Immature natural killer cell (primary cell): ENCODE measurements around the gene CD52. TPM values are rescaled to one million over a fixed set of nuclear protein-coding genes. Genes with fewer than 3 reads are reported as not detected.
A peak's percentile ranks its signal among the peaks of the same experiment; 100 is the strongest.

ENCODE experiments used
- DNase-seq, 3 donors: peaks; one replicate each; pipeline ENCODE4 v3.0.0; 2022; ENCODE audit warnings: mixed read lengths in 1 of 3
- H3K27ac Mint-ChIP-seq, 6 donors: one replicate each; pipeline ENCODE4 v1.8.0; 2020; ENCODE audit warnings: mixed read lengths in 6 of 6, mild to moderate bottlenecking in 5 of 6, inconsistent platforms in 4 of 6, moderate library complexity in 3 of 6
- H3K27me3 Mint-ChIP-seq, 3 donors: one replicate each; pipeline ENCODE4 v1.8.0; 2020 to 2021; ENCODE audit warnings: low read depth in 3 of 3, mild to moderate bottlenecking in 3 of 3, mixed read lengths in 3 of 3, moderate library complexity in 3 of 3, inconsistent platforms in 1 of 3
- H3K36me3 Mint-ChIP-seq, 3 donors: one replicate each; pipeline ENCODE4 v1.8.0; 2020; ENCODE audit warnings: mixed read lengths in 3 of 3, inconsistent platforms in 2 of 3, mild to moderate bottlenecking in 2 of 3
- H3K4me1 Mint-ChIP-seq, 2 donors: one replicate each; pipeline ENCODE4 v1.8.0; 2020; ENCODE audit warnings: inconsistent platforms in 2 of 2, mild to moderate bottlenecking in 2 of 2, mixed read lengths in 2 of 2, moderate library complexity in 1 of 2
- H3K4me3 Mint-ChIP-seq, 5 donors: one replicate each; pipeline ENCODE4 v1.8.0; 2020; ENCODE audit warnings: mild to moderate bottlenecking in 5 of 5, mixed read lengths in 5 of 5, inconsistent platforms in 3 of 5, moderate library complexity in 3 of 5
- H3K9me3 Mint-ChIP-seq, 6 donors: one replicate each; pipeline ENCODE4 v1.8.0; 2020; ENCODE audit warnings: mild to moderate bottlenecking in 6 of 6, mixed read lengths in 6 of 6, inconsistent platforms in 4 of 6, moderate library complexity in 3 of 6
- polyA plus RNA-seq, 3 donors: library from polyadenylated mRNA; unstranded; fragments of 300-500 nt; fragmentation: Illumina TruSeq; gene quantifications; one replicate each; pipeline ENCODE4 v1.2.3, GENCODE V29; 2021

The CD52 gene
- polyA plus RNA-seq, 3 donors from 2014 or later: 3,509 to 3,975 (median 3,639) TPM

- Mint-ChIP-seq H3K9me3 (no peaks in the 10 kb centered on the region), H3K4me3 (peak overlapping the region; percentile 38 to 68 (median 53)), H3K4me1 (peaks cover 12 to 16% of the 10 kb centered on the region in 2 donors), H3K36me3 (no peaks in the 10 kb centered on the region), H3K27ac (no peak overlapping the region), H3K27me3 (peaks cover 0 to 7% (median 3%) of the 10 kb centered on the region in 3 donors)
- DNase-seq: no peak
Observed at GRCh38 chr1:26337206-26337535, 19.4 kb downstream of the CD52 start.

- no peak for DNase-seq
- Mint-ChIP-seq H3K36me3 (no peaks in the 10 kb centered on the region), H3K27ac (no peak overlapping the region), H3K4me3 (peak overlapping the region in 2 of 5 donors; percentile 9 to 35), H3K27me3 (peaks cover 0 to 7% (median 3%) of the 10 kb centered on the region in 3 donors), H3K9me3 (no peaks in the 10 kb centered on the region), H3K4me1 (peaks cover 12 to 16% of the 10 kb centered on the region in 2 donors)
Observed at GRCh38 chr1:26337625-26338024, 19.9 kb downstream of the CD52 start.

GRCh38 chr1:26338670-26339069 is 20.9 kb downstream of the CD52 start:
- Mint-ChIP-seq H3K4me1 (peaks cover 12 to 16% of the 10 kb centered on the region in 2 donors), H3K27me3 (peaks cover 0 to 7% (median 3%) of the 10 kb centered on the region in 3 donors), H3K4me3 (peak overlapping the region in 1 of 5 donors; percentile 47), H3K27ac (peak overlapping the region in 1 of 6 donors; percentile 25), H3K36me3 (no peaks in the 10 kb centered on the region), H3K9me3 (no peaks in the 10 kb centered on the region)
- no peak for DNase-seq

GRCh38 chr1:26340047-26340481 is 22.3 kb downstream of the CD52 start:
- Mint-ChIP-seq H3K4me1 (peaks cover 12% of the 10 kb centered on the region in 2 donors), H3K27me3 (peaks cover 0 to 7% (median 3%) of the 10 kb centered on the region in 3 donors)

GRCh38 chr1:26344147-26344920 is 26.6 kb downstream of the CD52 start:
- H3K36me3 Mint-ChIP-seq: no peaks in the 10 kb centered on the region
- no peaks in the 10 kb centered on the region for H3K4me1 Mint-ChIP-seq
- DNase-seq: no peak
- H3K4me3 Mint-ChIP-seq: no peak overlapping the region
- no peaks in the 10 kb centered on the region for H3K9me3 Mint-ChIP-seq
- H3K27ac Mint-ChIP-seq: no peak overlapping the region
- H3K27me3 Mint-ChIP-seq: peaks cover 2 to 11% (median 5%) of the 10 kb centered on the region in 3 donors

More at GRCh38 chr1:26340047-26340481, 22.3 kb downstream of the CD52 start:
- Mint-ChIP-seq H3K36me3 (no peaks in the 10 kb centered on the region), H3K9me3 (no peaks in the 10 kb centered on the region), H3K4me3 (no peak overlapping the region), H3K27ac (no peak overlapping the region)
- DNase-seq: no peak

GRCh38 chr1:26345718-26346117 is 28.0 kb downstream of the CD52 start:
- no peaks in the 10 kb centered on the region for H3K36me3 Mint-ChIP-seq
- no peaks in the 10 kb centered on the region for H3K4me1 Mint-ChIP-seq
- H3K27ac Mint-ChIP-seq: no peak overlapping the region
- no peak overlapping the region for H3K4me3 Mint-ChIP-seq
- H3K9me3 Mint-ChIP-seq: no peaks in the 10 kb centered on the region
- peaks cover 2 to 11% (median 9%) of the 10 kb centered on the region in 3 donors for H3K27me3 Mint-ChIP-seq
- DNase-seq: no peak

GRCh38 chr1:26346274-26347033 is 28.7 kb downstream of the CD52 start:
- Mint-ChIP-seq H3K27me3 (peaks cover 5 to 11% (median 11%) of the 10 kb centered on the region in 3 donors), H3K9me3 (no peaks in the 10 kb centered on the region), H3K27ac (no peak overlapping the region), H3K4me3 (no peak overlapping the region), H3K4me1 (no peaks in the 10 kb centered on the region), H3K36me3 (peaks cover 0 to 3% (median 0%) of the 10 kb centered on the region in 3 donors)
- no peak for DNase-seq

GRCh38 chr1:26349188-26349876 is 31.6 kb downstream of the CD52 start:
- DNase-seq: no peak
- H3K4me3 Mint-ChIP-seq: no peak overlapping the region
- H3K27ac Mint-ChIP-seq: no peak overlapping the region

GRCh38 chr1:26349877-26350244 is 32.1 kb downstream of the CD52 start:
- Mint-ChIP-seq H3K9me3 (no peaks in the 10 kb centered on the region), H3K36me3 (peaks cover 0 to 5% (median 0%) of the 10 kb centered on the region in 3 donors), H3K4me1 (no peaks in the 10 kb centered on the region), H3K27me3 (peaks cover 7 to 16% (median 9%) of the 10 kb centered on the region in 3 donors), H3K27ac (no peak overlapping the region), H3K4me3 (no peak overlapping the region)
- DNase-seq: no peak

More at GRCh38 chr1:26349188-26349876, 31.6 kb downstream of the CD52 start:
- Mint-ChIP-seq H3K9me3 (no peaks in the 10 kb centered on the region), H3K27me3 (peaks cover 5 to 16% (median 9%) of the 10 kb centered on the region in 3 donors), H3K4me1 (no peaks in the 10 kb centered on the region), H3K36me3 (peaks cover 0 to 5% (median 0%) of the 10 kb centered on the region in 3 donors)

- no peak overlapping the region for H3K4me3 Mint-ChIP-seq
- no peak overlapping the region for H3K27ac Mint-ChIP-seq
- H3K27me3 Mint-ChIP-seq: peaks cover 7 to 16% (median 9%) of the 10 kb centered on the region in 3 donors
- H3K36me3 Mint-ChIP-seq: peaks cover 0 to 5% (median 0%) of the 10 kb centered on the region in 3 donors
- no peaks in the 10 kb centered on the region for H3K4me1 Mint-ChIP-seq
- H3K9me3 Mint-ChIP-seq: no peaks in the 10 kb centered on the region
- DNase-seq: no peak
Observed at GRCh38 chr1:26350343-26350700, 32.6 kb downstream of the CD52 start.

GRCh38 chr1:26350701-26351589 is 33.2 kb downstream of the CD52 start:
- H3K4me1 Mint-ChIP-seq: peaks cover 5 to 6% of the 10 kb centered on the region in 2 donors
- peaks cover 7 to 16% (median 12%) of the 10 kb centered on the region in 3 donors for H3K27me3 Mint-ChIP-seq

GRCh38 chr1:26351590-26352337 is 34.0 kb downstream of the CD52 start:
- Mint-ChIP-seq H3K4me3 (no peak overlapping the region), H3K27ac (no peak overlapping the region), H3K27me3 (peaks cover 7 to 15% (median 9%) of the 10 kb centered on the region in 3 donors)

More at GRCh38 chr1:26350701-26351589, 33.2 kb downstream of the CD52 start:
- no peak for DNase-seq
- Mint-ChIP-seq H3K4me3 (no peak overlapping the region), H3K9me3 (no peaks in the 10 kb centered on the region), H3K36me3 (peaks cover 0 to 5% (median 0%) of the 10 kb centered on the region in 3 donors), H3K27ac (no peak overlapping the region)

More at GRCh38 chr1:26351590-26352337, 34.0 kb downstream of the CD52 start:
- peaks cover 0 to 5% (median 0%) of the 10 kb centered on the region in 3 donors for H3K36me3 Mint-ChIP-seq
- no peaks in the 10 kb centered on the region for H3K9me3 Mint-ChIP-seq
- no peak for DNase-seq
- H3K4me1 Mint-ChIP-seq: peaks cover 5 to 6% of the 10 kb centered on the region in 2 donors
